Natural killer cell (primary cell): ENCODE results near the gene TMEM114. TPM values are rescaled to one million over a fixed set of nuclear protein-coding genes. Genes with fewer than 3 reads are reported as not detected.

Source experiments
- ATAC-seq, 3 donors: fragments of 150-1000 bp in 2 of 3; fragments of 200-7000 bp in 1 of 3; cut with Tn5 transposase; 1 replicate in 1 of 3; 2 replicates in 2 of 3; pipeline ENCODE4 v1.10.0; 2021; ENCODE audit warnings: mild to moderate bottlenecking in 2 of 3, moderate library complexity in 2 of 3
- DNase-seq, 2 donors: peaks; one replicate each; pipeline versions ENCODE4 v3.0.0 to v3.0.0-alpha.2; 2013 to 2021; ENCODE audit warnings: mixed read lengths in 1 of 2
- H3K27ac ChIP-seq: one replicate; pipeline ENCODE4 v1.5.1; 2013; ENCODE audit warnings: mild to moderate bottlenecking, low read length
- H3K27me3 ChIP-seq: one replicate; pipeline ENCODE4 v1.6.1; 2013; ENCODE audit warnings: low read length; ENCODE audit not compliant: control insufficient read depth, insufficient read depth
- H3K36me3 ChIP-seq: one replicate; pipeline ENCODE4 v1.6.1; 2013; ENCODE audit warnings: low read length; ENCODE audit not compliant: control insufficient read depth, insufficient read depth
- H3K4me1 ChIP-seq: one replicate; pipeline ENCODE4 v1.6.1; 2013; ENCODE audit warnings: low read length; ENCODE audit not compliant: control insufficient read depth, insufficient read depth
- H3K4me3 ChIP-seq: one replicate; pipeline ENCODE4 v1.5.1; 2013; ENCODE audit warnings: low read length
- H3K9me3 ChIP-seq: one replicate; pipeline ENCODE4 v1.6.1; 2013; ENCODE audit warnings: low read length; ENCODE audit not compliant: control insufficient read depth, insufficient read depth
- H3K27ac Mint-ChIP-seq, 2 donors: one replicate each; pipeline ENCODE4 v1.8.0; 2022; ENCODE audit warnings: mild to moderate bottlenecking in 2 of 2, mixed read lengths in 2 of 2, moderate library complexity in 1 of 2
- H3K27me3 Mint-ChIP-seq, 2 donors: one replicate each; pipeline ENCODE4 v1.8.0; 2022; ENCODE audit warnings: low read depth in 2 of 2, mixed read lengths in 2 of 2
- H3K36me3 Mint-ChIP-seq: one replicate; pipeline ENCODE4 v1.8.0; 2022; ENCODE audit warnings: mixed read lengths
- H3K4me1 Mint-ChIP-seq, 2 donors: one replicate each; pipeline ENCODE4 v1.8.0; 2022; ENCODE audit warnings: mixed read lengths in 2 of 2
- H3K4me3 Mint-ChIP-seq: one replicate; pipeline ENCODE4 v1.8.0; 2022; ENCODE audit warnings: mild to moderate bottlenecking, moderate library complexity, mixed read lengths
- H3K9me3 Mint-ChIP-seq, 2 donors: one replicate each; pipeline ENCODE4 v1.8.0; 2022; ENCODE audit warnings: mixed read lengths in 2 of 2
- WGBS: methylation state at CpG from one replicate; pipeline ENCODE4 v1.1.7; 2013; ENCODE audit warnings: missing lambda C conversion rate; ENCODE audit not compliant: insufficient coverage; 5-methylcytosine and 5-hydroxymethylcytosine counted together
- intact Hi-C: fragments of 100-400 bp; cut with micrococcal nuclease; formaldehyde crosslinking; loops from one replicate; pipeline ENCODE4 v1.14.2; 2022
- total RNA-seq, 4 donors: library from RNA; stranded (reverse); fragments of 120-200 nt in 1 of 4; gene quantifications; one replicate each; pipeline versions ENCODE4 v1.2.3 to v1.2.4, GENCODE V29; 2013 to 2022
- TF ChIP-seq, protein P1 (sequence below): fragments of 200-600 bp; IDR thresholded peaks from one replicate; pipeline ENCODE4 v1.8.0; 2022; ENCODE audit warnings: antibody characterized with exemption

Gene TMEM114
- total RNA-seq, 3 donors from 2014 or later (not counting 1 experiment from before 2014, with no cell fraction given) = not detected

DNA sequence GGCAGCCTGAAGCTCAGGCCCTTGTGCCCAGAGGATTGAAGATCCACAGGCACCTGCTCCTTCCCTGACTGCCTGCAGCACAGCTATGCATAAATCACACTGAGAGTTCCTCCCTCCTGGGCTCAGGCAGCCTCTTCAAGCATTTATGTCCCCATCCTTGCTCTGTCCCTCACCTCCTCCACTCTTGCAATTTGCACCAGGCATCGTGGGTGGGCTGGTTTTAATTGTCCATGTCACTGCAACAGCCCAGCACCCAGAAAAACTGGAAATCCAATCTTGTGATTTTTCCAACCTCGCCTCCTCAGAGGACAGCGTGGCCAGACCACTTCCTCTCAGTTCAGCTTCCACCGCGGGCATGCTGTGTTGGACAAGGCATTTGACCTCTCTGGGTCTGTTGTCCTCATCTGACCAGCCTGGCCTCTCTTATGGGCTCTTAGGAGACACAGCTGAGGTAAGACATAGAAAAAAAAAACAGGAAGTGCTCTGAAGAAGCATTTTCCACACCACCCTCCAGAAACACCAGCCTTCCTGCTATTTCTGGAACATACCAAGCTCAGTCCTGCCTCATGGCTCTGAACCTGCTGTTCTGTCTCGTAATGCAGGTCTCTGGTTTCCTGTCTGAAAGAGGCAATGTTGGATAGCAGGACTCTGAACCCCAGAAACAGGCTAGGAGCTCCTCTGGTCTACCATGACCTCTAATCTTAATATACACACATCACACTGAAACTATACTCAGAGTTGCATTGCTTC lies 8.3 kb downstream of the TMEM114 start:
- 8% methylated on average over 6 of the region's 6 CpGs for WGBS
- H3K27ac Mint-ChIP-seq = no peak overlapping the region
- H3K27me3 Mint-ChIP-seq = peaks cover 4 to 21% of the 10 kb centered on the region in 2 donors
- ATAC-seq (no peak), DNase-seq (no peak)
- H3K27ac ChIP-seq = no peak overlapping the region
- H3K36me3 ChIP-seq = no peaks in the 10 kb centered on the region
- no peak overlapping the region for H3K4me3 Mint-ChIP-seq
- intact Hi-C loops = no loop called here
- no peak overlapping the region for H3K4me3 ChIP-seq
- no peaks in the 10 kb centered on the region for H3K36me3 Mint-ChIP-seq
- H3K9me3 Mint-ChIP-seq = no peaks in the 10 kb centered on the region
- TF ChIP-seq, protein P1, sequence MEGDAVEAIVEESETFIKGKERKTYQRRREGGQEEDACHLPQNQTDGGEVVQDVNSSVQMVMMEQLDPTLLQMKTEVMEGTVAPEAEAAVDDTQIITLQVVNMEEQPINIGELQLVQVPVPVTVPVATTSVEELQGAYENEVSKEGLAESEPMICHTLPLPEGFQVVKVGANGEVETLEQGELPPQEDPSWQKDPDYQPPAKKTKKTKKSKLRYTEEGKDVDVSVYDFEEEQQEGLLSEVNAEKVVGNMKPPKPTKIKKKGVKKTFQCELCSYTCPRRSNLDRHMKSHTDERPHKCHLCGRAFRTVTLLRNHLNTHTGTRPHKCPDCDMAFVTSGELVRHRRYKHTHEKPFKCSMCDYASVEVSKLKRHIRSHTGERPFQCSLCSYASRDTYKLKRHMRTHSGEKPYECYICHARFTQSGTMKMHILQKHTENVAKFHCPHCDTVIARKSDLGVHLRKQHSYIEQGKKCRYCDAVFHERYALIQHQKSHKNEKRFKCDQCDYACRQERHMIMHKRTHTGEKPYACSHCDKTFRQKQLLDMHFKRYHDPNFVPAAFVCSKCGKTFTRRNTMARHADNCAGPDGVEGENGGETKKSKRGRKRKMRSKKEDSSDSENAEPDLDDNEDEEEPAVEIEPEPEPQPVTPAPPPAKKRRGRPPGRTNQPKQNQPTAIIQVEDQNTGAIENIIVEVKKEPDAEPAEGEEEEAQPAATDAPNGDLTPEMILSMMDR = no peak
- H3K27me3 ChIP-seq = no peaks in the 10 kb centered on the region
- H3K4me1 Mint-ChIP-seq = peaks cover 0 to 5% of the 10 kb centered on the region in 2 donors
- no peaks in the 10 kb centered on the region for H3K9me3 ChIP-seq
- no peaks in the 10 kb centered on the region for H3K4me1 ChIP-seq

DNA sequence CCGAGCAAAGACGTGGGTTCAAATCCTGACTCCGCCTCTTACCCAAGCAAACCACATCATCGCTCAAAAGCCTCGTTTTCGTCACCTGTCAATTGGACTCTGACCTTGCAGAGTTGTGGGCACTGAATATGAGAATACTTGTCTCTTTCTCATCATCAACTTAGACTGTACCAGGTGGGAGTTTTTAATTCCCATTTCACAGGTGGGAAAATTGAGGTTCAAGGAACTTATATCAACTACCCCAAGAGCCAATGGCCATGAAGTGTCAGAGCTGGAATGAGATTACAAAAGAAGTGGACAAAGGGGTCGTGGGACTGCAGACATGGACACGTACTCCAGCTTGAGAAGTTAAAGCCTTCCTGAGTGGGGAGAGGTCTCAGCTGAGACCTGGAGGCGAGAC lies 10.8 kb downstream of the TMEM114 start:
- Mint-ChIP-seq H3K27ac (no peak overlapping the region), H3K4me3 (no peak overlapping the region), H3K27me3 (peaks cover 5 to 12% of the 10 kb centered on the region in 2 donors), H3K9me3 (no peaks in the 10 kb centered on the region), H3K36me3 (no peaks in the 10 kb centered on the region), H3K4me1 (peaks cover 0 to 5% of the 10 kb centered on the region in 2 donors)
- TF ChIP-seq, protein P1 = no peak
- Histone ChIP-seq H3K9me3 (no peaks in the 10 kb centered on the region), H3K36me3 (no peaks in the 10 kb centered on the region), H3K27me3 (no peaks in the 10 kb centered on the region), H3K27ac (no peak overlapping the region), H3K4me1 (no peaks in the 10 kb centered on the region), H3K4me3 (no peak overlapping the region)
- ATAC-seq (no peak), DNase-seq (no peak)
- intact Hi-C loops = no loop called here
- WGBS = 81% methylated on average over 9 of the region's 9 CpGs

DNA sequence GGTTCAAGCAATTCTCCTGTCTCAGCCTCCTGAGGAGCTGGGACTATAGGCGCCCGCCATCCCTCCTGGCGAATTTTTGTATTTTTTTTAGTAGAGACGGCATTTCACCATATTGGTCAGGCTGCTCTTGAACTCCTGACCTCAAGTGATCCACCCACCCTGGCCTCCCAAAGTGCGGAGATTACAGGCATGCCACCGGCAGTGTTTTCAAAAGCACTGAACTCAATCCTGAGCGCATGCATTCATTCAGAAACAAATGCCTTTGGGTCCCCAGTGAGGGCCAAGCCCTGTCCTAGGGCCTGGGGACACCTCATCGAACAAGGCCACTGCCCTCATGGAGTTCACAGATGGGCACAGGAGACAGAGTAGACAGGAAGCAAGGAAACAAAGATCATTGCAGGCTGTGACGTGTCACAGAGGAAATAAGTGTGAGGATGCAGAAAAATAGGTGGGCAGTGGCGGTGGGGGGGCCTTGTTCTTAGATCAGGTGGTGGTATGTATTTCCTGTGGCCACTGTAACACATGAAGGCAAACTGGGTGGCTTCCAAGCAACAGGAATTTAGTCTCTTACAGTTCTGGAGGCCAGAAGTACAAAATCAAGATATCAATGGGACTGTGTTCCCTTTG lies 12.5 kb downstream of the TMEM114 start:
- H3K27me3 Mint-ChIP-seq = peaks cover 8 to 9% of the 10 kb centered on the region in 2 donors
- 82% methylated on average over 10 of the region's 10 CpGs for WGBS
- H3K4me1 Mint-ChIP-seq = peaks cover 0 to 5% of the 10 kb centered on the region in 2 donors
- no peaks in the 10 kb centered on the region for H3K9me3 ChIP-seq
- ATAC-seq = no peak
- intact Hi-C loops = no loop called here
- no peaks in the 10 kb centered on the region for H3K36me3 ChIP-seq
- no peaks in the 10 kb centered on the region for H3K4me1 ChIP-seq
- H3K27me3 ChIP-seq = no peaks in the 10 kb centered on the region
- H3K4me3 ChIP-seq = no peak overlapping the region
- no peaks in the 10 kb centered on the region for H3K9me3 Mint-ChIP-seq
- no peaks in the 10 kb centered on the region for H3K36me3 Mint-ChIP-seq
- no peak for DNase-seq
- H3K27ac ChIP-seq = no peak overlapping the region
- H3K4me3 Mint-ChIP-seq = no peak overlapping the region
- TF ChIP-seq, protein P1 = no peak
- H3K27ac Mint-ChIP-seq = no peak overlapping the region
